ENCODE measurements around the gene TRPV3.

TRPV3 gene

GRCh38 chr17:3512505-3513171, 45.0 kb downstream of the TRPV3 start (continued):
- TF ChIP-seq ZNF416 (tag by site-specific recombination; IDR thresholded peaks at IDR 0.05) (no peak), HOXC10 (CRISPR knock-in tag; IDR thresholded peaks at IDR 0.05) (no peak), ZNF677 (tag by site-specific recombination; IDR thresholded peaks at IDR 0.05) (no peak), ZFHX2 (tag by site-specific recombination; conservative IDR thresholded peaks at IDR 0.05) (no peak), KLF1 (tag by site-specific recombination; IDR thresholded peaks at IDR 0.05) (no peak)

- H3K36me3 ChIP-seq (ENCODE audit: control insufficient read depth in 2 of 2, insufficient read depth in 1 of 2, low read length in 2 of 2) = no peaks in the 10 kb centered on the region
- H3K27ac ChIP-seq (ENCODE audit: extremely low read depth, low read depth, low read length) = no peak overlapping the region
- no peaks in the 10 kb centered on the region; the same call in 1 of the 2 replicates for H3K9me3 ChIP-seq (ENCODE audit: control insufficient read depth, insufficient read depth, low read depth, low read length)
- H3K4me1 ChIP-seq (ENCODE audit: control insufficient read depth, insufficient read depth, low read length) = no peaks in the 10 kb centered on the region
- H3K4me3 ChIP-seq (ENCODE audit: low read depth, low read length) = no peak overlapping the region
- TF ChIP-seq ZNF48 (tag by site-specific recombination; IDR thresholded peaks at IDR 0.05) (no peak), MEIS1 (CRISPR knock-in tag; IDR thresholded peaks at IDR 0.05; ENCODE audit: borderline replicate concordance) (no peak), ZFP69B (tag by site-specific recombination; IDR thresholded peaks at IDR 0.05) (no peak), ZEB2 (tag by site-specific recombination; IDR thresholded peaks at IDR 0.05) (no peak)
- CTCF ChIA-PET = no interaction called here
- POLR2A ChIA-PET = no interaction called here
These were observed 45.6 kb downstream of the TRPV3 start for GRCh38 chr17:3511852-3512504.

GRCh38 chr17:3510090-3510489, 47.5 kb downstream of the TRPV3 start:
- Histone ChIP-seq H3K27ac (ENCODE audit: extremely low read depth, low read depth, low read length) (no peak overlapping the region), H3K9me3 (ENCODE audit: control insufficient read depth, insufficient read depth, low read depth, low read length) (no peaks in the 10 kb centered on the region; the same call in 1 of the 2 replicates), H3K4me1 (ENCODE audit: control insufficient read depth, insufficient read depth, low read length) (no peaks in the 10 kb centered on the region), H3K4me3 (ENCODE audit: low read depth, low read length) (no peak overlapping the region), H3K36me3 (ENCODE audit: control insufficient read depth in 2 of 2, insufficient read depth in 1 of 2, low read length in 2 of 2) (no peaks in the 10 kb centered on the region)
- CTCF ChIA-PET = no interaction called here
- POLR2A ChIA-PET = no interaction called here
- TF ChIP-seq AEBP2 (tag by site-specific recombination; IDR thresholded peaks at IDR 0.05; ENCODE audit: borderline replicate concordance) (no peak), ZNF658 (tag by site-specific recombination; IDR thresholded peaks at IDR 0.05) (no peak), ZNF121 (tag by site-specific recombination; IDR thresholded peaks at IDR 0.05) (no peak), ZNF138 (tag by site-specific recombination; IDR thresholded peaks at IDR 0.05; ENCODE audit: borderline replicate concordance) (no peak), ZNF701 (tag by site-specific recombination; IDR thresholded peaks at IDR 0.05) (no peak), ZNF660 (tag by site-specific recombination; IDR thresholded peaks at IDR 0.05) (no peak), SALL2 (tag by site-specific recombination; IDR thresholded peaks at IDR 0.05; ENCODE audit: borderline replicate concordance) (no peak), TSHZ1 (tag by site-specific recombination; IDR thresholded peaks at IDR 0.05; ENCODE audit: borderline replicate concordance) (no peak), ZNF571 (tag by site-specific recombination; IDR thresholded peaks at IDR 0.05) (no peak), ZNF670 (tag by site-specific recombination; IDR thresholded peaks at IDR 0.05; ENCODE audit: low read depth) (no peak), MZF1 (tag by site-specific recombination; IDR thresholded peaks at IDR 0.05; ENCODE audit: borderline replicate concordance) (no peak), ZNF433 (tag by site-specific recombination; IDR thresholded peaks at IDR 0.05; ENCODE audit: low read depth) (no peak), ZFP69B (tag by site-specific recombination; IDR thresholded peaks at IDR 0.05) (no peak), YY2 (tag by site-specific recombination; IDR thresholded peaks at IDR 0.05) (no peak), ZNF266 (tag by site-specific recombination; IDR thresholded peaks at IDR 0.05; ENCODE audit: low read depth) (no peak), SP7 (tag by site-specific recombination; IDR thresholded peaks at IDR 0.05) (no peak), INSM2 (tag by site-specific recombination; IDR thresholded peaks at IDR 0.05) (no peak)

Data from HEK293 (cell line).